ENCODE results near the gene RHOBTB3. TPM values are rescaled to one million over a fixed set of nuclear protein-coding genes. Genes with fewer than 3 reads are reported as not detected.

Gene RHOBTB3
- total RNA-seq, 4 donors from 2014 or later, result 55.6 to 216 (median 135) TPM

DNA sequence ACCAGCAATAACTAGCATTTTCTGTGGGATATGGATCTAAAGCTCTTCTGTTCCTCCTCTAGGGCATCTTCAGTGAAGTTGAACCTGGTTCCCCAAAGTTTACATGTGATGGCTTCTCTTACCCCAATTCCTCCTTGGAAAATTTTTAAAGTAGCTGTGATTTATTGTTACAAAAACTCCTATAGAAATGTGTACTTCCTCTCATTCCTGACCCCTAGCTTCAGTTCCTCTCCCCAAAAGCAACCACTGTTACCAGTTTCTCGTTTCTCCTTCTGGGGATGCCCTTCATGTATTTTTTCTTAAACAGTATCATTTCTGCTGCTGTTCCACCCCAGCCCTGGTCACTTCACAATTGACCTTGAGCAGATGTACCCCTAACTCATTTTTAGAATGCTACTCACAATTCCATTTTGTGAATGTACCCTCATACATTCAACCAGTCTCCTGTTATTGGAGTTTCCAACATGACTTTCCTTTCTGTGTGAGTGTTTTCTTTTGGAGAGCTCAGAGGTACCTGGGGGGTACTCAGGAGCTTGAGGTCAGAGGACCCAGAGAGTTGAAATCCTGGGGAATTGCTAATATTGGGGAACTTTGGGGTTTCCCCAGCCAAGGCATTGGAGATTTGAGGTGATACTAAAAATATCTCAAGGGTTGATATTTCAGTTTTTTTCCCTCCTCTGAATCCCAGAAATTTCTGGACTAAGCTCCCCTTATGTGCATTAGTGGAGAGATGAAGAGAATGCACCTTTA lies 110.0 kb downstream of the RHOBTB3 start:
- H3K4me1 ChIP-seq, result peaks cover 0 to 18% (median 3%) of the 10 kb centered on the region in 3 donors
- ATAC-seq, result no peak

DNA sequence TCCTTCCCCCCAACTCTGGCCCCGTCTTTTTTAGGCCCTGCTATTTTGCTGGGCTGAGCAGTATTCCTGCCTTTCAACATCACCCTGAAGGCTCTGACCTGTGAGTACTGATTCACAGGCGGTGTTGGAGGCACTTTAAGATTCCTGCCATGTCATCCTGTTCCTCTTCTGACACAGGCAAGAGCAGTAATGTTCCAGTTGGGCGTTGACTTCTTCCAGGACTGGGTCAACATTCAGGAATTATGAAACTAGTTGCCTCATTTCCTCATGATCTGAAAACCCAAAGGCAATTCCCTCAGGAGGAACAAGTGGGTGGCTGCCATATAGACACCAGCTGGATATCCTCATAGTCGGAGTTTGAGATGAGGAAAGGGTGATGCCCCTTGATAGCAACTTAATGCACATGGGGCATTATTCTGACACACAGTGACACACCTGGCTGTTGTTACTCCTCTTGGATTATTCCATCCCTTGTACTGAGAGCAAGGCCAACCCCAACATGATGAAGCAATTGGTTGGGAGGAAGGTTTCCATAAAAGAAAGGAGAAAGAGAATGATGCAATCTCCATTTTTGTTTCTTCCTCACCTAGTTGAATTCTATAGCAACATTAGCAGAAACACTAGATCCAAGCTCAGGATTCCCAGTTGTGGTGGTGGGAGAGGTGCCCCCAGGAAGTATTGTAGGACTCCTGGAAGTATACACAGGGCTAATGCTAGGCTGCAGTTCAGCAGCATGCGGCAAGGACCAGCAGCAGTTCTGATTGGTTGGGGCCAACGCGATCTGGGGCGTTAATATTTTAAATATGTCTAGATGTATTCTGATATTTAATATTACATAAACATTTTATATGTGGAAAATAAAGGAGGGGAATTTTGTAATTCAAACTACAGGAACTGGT lies 111.0 kb downstream of the RHOBTB3 start:
- H3K27me3 ChIP-seq, result no peaks in the 10 kb centered on the region
- ATAC-seq, result peak; percentile 95
- no peak overlapping the region for H3K4me3 ChIP-seq
- peak overlapping the region in 3 of 4 donors; percentile 55 to 63 (median 60) for H3K27ac ChIP-seq
- WGBS, 2 donors (ENCODE audit: low coverage in 1 of 2), result 83 to 98% methylated on average over 5 to 7 of the region's 8 CpGs
- TF ChIP-seq POLR2AphosphoS5 (IDR thresholded peaks at IDR 0.05) (peak; percentile 78), POLR2A (IDR thresholded peaks at IDR 0.05) (no peak), EP300 (IDR thresholded peaks at IDR 0.05) (no peak)
- TF ChIP-seq, protein P1, sequence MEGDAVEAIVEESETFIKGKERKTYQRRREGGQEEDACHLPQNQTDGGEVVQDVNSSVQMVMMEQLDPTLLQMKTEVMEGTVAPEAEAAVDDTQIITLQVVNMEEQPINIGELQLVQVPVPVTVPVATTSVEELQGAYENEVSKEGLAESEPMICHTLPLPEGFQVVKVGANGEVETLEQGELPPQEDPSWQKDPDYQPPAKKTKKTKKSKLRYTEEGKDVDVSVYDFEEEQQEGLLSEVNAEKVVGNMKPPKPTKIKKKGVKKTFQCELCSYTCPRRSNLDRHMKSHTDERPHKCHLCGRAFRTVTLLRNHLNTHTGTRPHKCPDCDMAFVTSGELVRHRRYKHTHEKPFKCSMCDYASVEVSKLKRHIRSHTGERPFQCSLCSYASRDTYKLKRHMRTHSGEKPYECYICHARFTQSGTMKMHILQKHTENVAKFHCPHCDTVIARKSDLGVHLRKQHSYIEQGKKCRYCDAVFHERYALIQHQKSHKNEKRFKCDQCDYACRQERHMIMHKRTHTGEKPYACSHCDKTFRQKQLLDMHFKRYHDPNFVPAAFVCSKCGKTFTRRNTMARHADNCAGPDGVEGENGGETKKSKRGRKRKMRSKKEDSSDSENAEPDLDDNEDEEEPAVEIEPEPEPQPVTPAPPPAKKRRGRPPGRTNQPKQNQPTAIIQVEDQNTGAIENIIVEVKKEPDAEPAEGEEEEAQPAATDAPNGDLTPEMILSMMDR (IDR thresholded peaks at IDR 0.05), result no peak
- no peaks in the 10 kb centered on the region for H3K36me3 ChIP-seq
- no peaks in the 10 kb centered on the region for H3K9me3 ChIP-seq
- H3K4me1 ChIP-seq, result peaks cover 0 to 15% (median 3%) of the 10 kb centered on the region in 3 donors

More for the DNA sequence above, 110.0 kb downstream of the RHOBTB3 start:
- Histone ChIP-seq H3K27me3 (no peaks in the 10 kb centered on the region), H3K36me3 (no peaks in the 10 kb centered on the region), H3K27ac (peak overlapping the region in 3 of 4 donors; percentile 17 to 63 (median 60)), H3K9me3 (no peaks in the 10 kb centered on the region), H3K4me3 (no peak overlapping the region)
- TF ChIP-seq, protein P1 (IDR thresholded peaks at IDR 0.05), result no peak
- TF ChIP-seq POLR2AphosphoS5 (IDR thresholded peaks at IDR 0.05) (no peak), POLR2A (IDR thresholded peaks at IDR 0.05) (no peak), EP300 (IDR thresholded peaks at IDR 0.05) (no peak)
- WGBS, 2 donors (ENCODE audit: low coverage in 1 of 2), result 71 to 100% methylated on average over 1 of the region's 1 CpG

GRCh38 chr5:95842854-95843544 lies 111.9 kb downstream of the RHOBTB3 start:
- Histone ChIP-seq H3K4me1 (peaks cover 0 to 15% (median 3%) of the 10 kb centered on the region in 3 donors), H3K9me3 (no peaks in the 10 kb centered on the region), H3K36me3 (no peaks in the 10 kb centered on the region), H3K27me3 (no peaks in the 10 kb centered on the region), H3K4me3 (no peak overlapping the region), H3K27ac (peak overlapping the region in 2 of 4 donors; percentile 60 to 63)
- ATAC-seq, result peak; percentile 7
- no peak for TF ChIP-seq POLR2AphosphoS5 (IDR thresholded peaks at IDR 0.05)
- no peak for TF ChIP-seq POLR2A (IDR thresholded peaks at IDR 0.05)
- TF ChIP-seq, protein P1 (IDR thresholded peaks at IDR 0.05), result peak in 1 of 4 experiments; percentile 23
- 77 to 84% methylated on average over 7 to 10 of the region's 11 CpGs for WGBS, 2 donors (ENCODE audit: low coverage in 1 of 2)

- ATAC-seq, result peak; percentile 33
- WGBS, 2 donors (ENCODE audit: low coverage in 1 of 2), result 60 to 62% methylated on average over 2 to 3 of the region's 3 CpGs
- no peaks in the 10 kb centered on the region for H3K27me3 ChIP-seq
- peaks cover 0 to 15% (median 3%) of the 10 kb centered on the region in 3 donors for H3K4me1 ChIP-seq
- H3K4me3 ChIP-seq, result no peak overlapping the region
- H3K36me3 ChIP-seq, result no peaks in the 10 kb centered on the region
- TF ChIP-seq POLR2AphosphoS5 (IDR thresholded peaks at IDR 0.05) (no peak), POLR2A (IDR thresholded peaks at IDR 0.05) (no peak), EP300 (IDR thresholded peaks at IDR 0.05) (no peak)
- TF ChIP-seq, protein P1 (IDR thresholded peaks at IDR 0.05), result no peak
- no peaks in the 10 kb centered on the region for H3K9me3 ChIP-seq
- H3K27ac ChIP-seq, result peak overlapping the region in 2 of 4 donors; percentile 45 to 63
Observed at GRCh38 chr5:95843733-95844223, 112.6 kb downstream of the RHOBTB3 start.
